Fibroblast of villous mesenchyme (primary cell): ENCODE data around the gene SH2B3. TPM values are rescaled to one million over a fixed set of nuclear protein-coding genes. Genes with fewer than 3 reads are reported as not detected.

Experiments used
- DNase-seq: peaks from one replicate; pipeline ENCODE4 v3.0.0-alpha.2; 2010; ENCODE audit warnings: low read depth
- H3K4me3 ChIP-seq: 2 replicates; pipeline ENCODE4 v1.5.1; 2011; ENCODE audit warnings: low read depth, mild to moderate bottlenecking, low read length
- CTCF ChIP-seq: IDR thresholded peaks from 2 replicates; pipeline ENCODE4 v1.5.1; 2012; ENCODE audit warnings: low read depth, mild to moderate bottlenecking, low read length; ENCODE audit not compliant: insufficient read depth
- total RNA-seq: library from RNA; depleted of rRNA; stranded (reverse); fragments of >200 nt; gene quantifications from 2 replicates; pipeline ENCODE4 v1.2.3, GENCODE V29; 2012

Gene SH2B3
- 42.7 and 60.2 TPM in 2 replicates for total RNA-seq

- no peak for TF ChIP-seq CTCF
- peak within 1 kb of the TSS; percentile 82 for H3K4me3 ChIP-seq
- DNase-seq: no peak
Measured at GRCh38 chr12:111405859-111406473, at the start of gene SH2B3. Gene SH2B3 (plus strand): TSS chr12:111405923. CDS start chr12:111418146, 12,223 bp downstream.

- no peak overlapping the region for H3K4me3 ChIP-seq
- DNase-seq: no peak
- no peak for TF ChIP-seq CTCF
Measured at GRCh38 chr12:111359231-111359913, 46.4 kb upstream of the SH2B3 start.

- H3K4me3 ChIP-seq: no peak overlapping the region
- no peak for DNase-seq
- no peak for TF ChIP-seq CTCF
Measured at GRCh38 chr12:111359914-111360276, 45.8 kb upstream of the SH2B3 start.

- no peak for TF ChIP-seq CTCF
- no peak overlapping the region for H3K4me3 ChIP-seq
- DNase-seq: no peak
Measured at GRCh38 chr12:111360325-111360930, 45.3 kb upstream of the SH2B3 start.

GRCh38 chr12:111361073-111361716 lies 44.5 kb upstream of the SH2B3 start:
- TF ChIP-seq CTCF: no peak
- no peak for DNase-seq
- no peak overlapping the region for H3K4me3 ChIP-seq

GRCh38 chr12:111361717-111362576 lies 43.8 kb upstream of the SH2B3 start:
- DNase-seq: peak; percentile 4
- no peak for TF ChIP-seq CTCF
- H3K4me3 ChIP-seq: no peak overlapping the region
